GM19328 (cell line): ENCODE results near the gene SERPING1.

Experiments
- ATAC-seq: cut with Tn5 transposase; IDR thresholded peaks from one replicate; pipeline ENCODE4 v1.9.1; 2021; ENCODE audit warnings: mild to moderate bottlenecking, moderate library complexity; ENCODE audit not compliant: unreplicated experiment

The SERPING1 gene

GRCh38 chr11:57597916-57598830 is 688 bp downstream of the SERPING1 start:
- no peak for ATAC-seq

GRCh38 chr11:57598831-57599155 is 1.3 kb downstream of the SERPING1 start:
- ATAC-seq = no peak

DNA sequence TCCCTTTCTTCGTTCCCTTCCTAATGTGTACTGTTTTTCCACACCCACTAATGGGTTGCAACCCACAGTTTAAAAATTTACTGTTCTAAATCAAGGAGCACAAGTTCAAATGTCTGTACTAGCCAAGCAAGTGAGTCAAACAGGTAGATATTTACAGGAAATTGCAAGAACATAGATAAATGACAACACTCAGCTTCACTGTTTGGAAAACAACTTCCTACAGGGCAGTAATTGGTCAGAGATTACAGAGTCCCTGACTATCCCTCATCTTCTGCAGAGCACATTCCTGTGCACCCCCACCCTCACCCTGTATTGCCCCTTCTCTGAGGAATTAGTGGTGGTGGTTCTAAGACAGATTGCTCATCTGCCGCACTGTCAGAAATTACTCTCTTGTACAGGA is 1.9 kb downstream of the SERPING1 start:
- ATAC-seq = no peak

DNA sequence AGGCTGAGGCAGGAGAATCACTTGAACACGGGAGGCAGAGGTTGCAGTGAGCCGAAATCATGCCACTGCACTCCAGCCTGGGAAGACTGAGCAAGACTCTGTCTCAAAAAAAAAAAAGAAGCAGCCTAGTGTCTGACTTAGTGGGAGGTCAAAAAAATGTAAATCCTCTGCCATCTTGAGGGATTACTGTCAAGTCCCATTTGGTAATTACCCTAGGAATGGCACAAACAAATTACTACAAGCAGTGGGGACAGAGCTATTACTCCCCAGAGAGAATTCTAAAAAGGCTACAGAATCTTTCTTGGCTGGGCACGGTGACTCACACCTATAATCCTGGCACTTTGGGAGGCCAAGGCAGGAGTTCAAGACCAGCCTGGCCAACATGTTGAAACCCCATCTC is 3.8 kb downstream of the SERPING1 start:
- no peak for ATAC-seq

DNA sequence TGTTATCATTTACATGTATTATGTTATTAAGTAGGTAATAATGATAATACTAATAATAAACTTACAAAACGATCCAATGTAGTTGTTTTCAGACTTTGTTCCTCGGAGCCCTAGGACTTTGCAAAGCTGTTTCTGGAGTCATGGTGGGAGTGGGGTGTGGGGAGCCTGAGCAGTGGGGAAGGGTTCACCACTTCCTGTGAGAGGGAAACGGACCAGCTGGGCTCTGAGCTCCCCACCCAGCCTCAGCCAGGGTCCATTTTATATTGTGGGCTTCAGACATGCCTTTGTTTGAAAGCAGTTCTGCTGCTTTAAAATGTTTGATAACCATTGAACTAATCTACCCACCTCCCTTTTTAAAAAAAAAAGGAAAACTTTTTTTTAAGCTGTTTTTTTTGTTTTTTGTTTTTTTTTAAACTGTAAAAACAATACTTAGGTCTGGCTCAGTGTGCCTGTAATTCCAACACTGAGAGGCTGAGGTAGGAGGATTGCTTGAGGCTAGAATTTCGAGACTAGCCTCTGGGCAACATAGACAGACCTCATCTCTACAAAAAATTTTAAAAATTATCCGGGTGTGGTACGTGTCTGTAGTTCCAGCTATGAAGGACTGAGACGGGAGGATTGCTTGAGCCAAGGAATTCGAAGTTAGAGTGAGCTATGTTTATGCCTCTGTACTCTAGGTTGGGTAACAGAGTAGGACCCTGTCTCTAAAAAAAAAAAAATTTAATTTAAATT is 7.0 kb downstream of the SERPING1 start:
- no peak for ATAC-seq

DNA sequence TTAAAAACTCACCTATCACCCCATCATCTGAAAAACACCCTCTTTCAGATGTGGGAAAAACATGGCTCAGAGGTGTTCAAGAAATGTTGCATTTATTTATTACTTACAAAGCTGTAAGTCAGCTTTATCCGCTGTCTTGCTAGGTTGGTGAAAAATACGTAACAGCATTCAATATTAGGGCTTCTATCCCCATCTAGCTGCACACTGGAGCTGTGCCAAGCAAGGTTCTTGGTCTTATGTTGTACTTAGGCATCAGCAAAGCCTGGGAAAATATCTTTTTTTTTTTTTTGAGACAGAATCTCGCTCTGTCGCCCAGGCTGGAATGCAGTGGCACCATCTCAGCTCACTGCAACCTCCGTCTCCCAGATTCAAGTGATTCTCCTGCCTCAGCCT is 7.5 kb downstream of the SERPING1 start:
- no peak for ATAC-seq

GRCh38 chr11:57610170-57610569 is 12.7 kb downstream of the SERPING1 start:
- no peak for ATAC-seq

- ATAC-seq = no peak
These were observed 16.8 kb downstream of the SERPING1 start for GRCh38 chr11:57614234-57614772.

GRCh38 chr11:57615308-57615707 is 17.8 kb downstream of the SERPING1 start:
- no peak for ATAC-seq

DNA sequence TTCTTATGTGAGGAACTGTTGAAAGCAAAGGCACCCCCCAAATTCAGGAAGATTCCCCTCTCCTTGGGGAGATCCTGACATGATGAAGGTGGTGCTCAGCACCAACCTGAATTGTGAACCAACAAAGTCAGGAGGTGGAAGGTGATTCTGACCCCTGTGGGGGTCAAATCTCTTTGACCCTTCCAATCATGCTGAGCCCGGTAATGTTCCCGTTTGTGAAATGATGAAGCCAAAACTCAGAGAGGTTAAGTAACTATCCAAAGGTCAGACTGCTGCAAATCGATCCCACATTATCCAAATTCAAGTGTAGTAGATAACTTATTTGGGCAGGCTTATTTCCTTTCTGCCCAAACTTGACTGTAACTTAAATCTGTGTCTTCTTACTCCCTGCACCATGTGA is 19.1 kb downstream of the SERPING1 start:
- no peak for ATAC-seq

DNA sequence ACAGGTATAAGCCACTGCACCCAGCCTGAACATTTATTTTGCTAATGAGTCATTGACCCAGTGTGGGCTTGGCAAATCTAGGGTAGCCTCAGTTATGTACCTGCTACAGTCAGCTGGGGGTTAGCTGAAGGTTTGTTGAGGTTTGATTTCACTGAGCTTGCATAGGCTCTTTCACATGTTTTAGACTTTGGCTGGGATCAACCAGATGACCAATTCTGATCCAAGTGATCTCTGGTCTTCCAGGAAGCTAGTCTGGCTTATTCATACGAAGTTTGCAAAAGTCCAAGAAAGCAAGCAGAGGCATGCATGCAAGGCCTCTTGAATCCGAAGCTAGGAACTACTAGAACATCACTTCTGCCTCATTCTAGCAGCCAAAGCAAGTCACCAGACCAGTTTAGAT is 21.0 kb downstream of the SERPING1 start:
- ATAC-seq = no peak

DNA sequence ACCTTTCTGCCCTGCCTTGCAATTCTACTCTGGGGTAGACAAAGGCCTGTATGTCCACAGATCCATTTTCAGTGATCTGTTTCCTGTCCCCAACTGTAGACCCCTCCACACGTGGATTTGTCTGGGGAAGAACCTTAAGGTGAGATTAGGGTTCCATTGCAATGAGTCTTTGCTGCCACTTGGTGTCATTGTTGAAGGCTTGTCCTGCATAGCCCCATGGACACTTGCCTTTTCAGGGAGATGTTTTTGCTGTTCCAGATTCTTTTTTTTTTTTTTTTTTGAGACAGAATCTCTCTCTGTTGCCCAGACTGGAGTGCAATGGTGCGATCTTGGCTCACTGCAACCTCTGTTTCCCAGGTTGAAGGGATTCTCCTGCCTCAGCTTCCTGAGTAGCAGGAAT is 21.8 kb downstream of the SERPING1 start:
- ATAC-seq = no peak

GRCh38 chr11:57620467-57620866 is 23.0 kb downstream of the SERPING1 start:
- no peak for ATAC-seq

GRCh38 chr11:57622263-57622662 is 24.8 kb downstream of the SERPING1 start:
- ATAC-seq = no peak

GRCh38 chr11:57624864-57625263 is 27.4 kb downstream of the SERPING1 start:
- no peak for ATAC-seq

DNA sequence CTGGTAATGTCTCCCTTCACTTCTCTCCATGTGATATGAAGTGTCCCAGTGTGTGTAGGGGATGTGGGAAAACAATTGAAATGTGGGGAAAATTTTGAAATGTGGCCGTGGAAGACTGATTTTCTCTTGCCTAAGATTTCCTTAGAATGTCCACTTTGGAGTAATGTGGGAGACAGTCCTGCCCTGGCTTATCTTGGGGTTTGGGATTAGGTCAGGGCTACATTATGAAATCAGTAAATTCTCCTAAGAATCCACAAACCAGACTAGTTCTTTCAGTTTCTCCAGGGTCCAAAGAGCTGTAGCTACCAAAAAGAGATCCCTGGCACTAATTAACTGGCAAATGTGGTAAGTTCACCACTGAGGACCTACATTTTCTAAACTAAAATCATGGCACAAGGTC is 29.4 kb downstream of the SERPING1 start:
- ATAC-seq = no peak

GRCh38 chr11:57630171-57630570 is 32.7 kb downstream of the SERPING1 start:
- no peak for ATAC-seq

GRCh38 chr11:57632116-57632515 is 34.6 kb downstream of the SERPING1 start:
- no peak for ATAC-seq

- no peak for ATAC-seq
These were observed 36.0 kb downstream of the SERPING1 start for GRCh38 chr11:57633394-57634070.

GRCh38 chr11:57634311-57634710 is 36.8 kb downstream of the SERPING1 start:
- ATAC-seq = no peak

- no peak for ATAC-seq
These were observed 37.8 kb downstream of the SERPING1 start for GRCh38 chr11:57635246-57635645.

DNA sequence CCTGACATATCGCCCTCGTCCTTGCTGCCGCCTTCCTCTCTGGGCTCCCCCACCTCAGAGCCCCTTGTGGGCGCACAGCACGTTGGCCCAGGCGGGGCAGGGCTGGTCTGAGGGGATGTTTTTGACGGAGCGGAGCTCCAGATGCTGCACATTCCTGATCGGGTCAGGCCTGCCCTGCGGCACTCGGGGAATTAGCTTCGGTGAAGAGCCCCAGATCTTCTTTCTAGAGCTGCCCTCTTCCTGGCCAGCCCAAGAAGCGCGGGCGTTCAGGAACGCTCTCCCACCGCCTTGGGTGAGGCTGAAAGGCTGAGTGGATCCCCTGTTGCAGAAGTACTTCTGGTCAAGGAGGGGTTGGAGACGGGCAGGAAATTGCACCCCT is 40.1 kb downstream of the SERPING1 start:
- no peak for ATAC-seq
